HG02973 (cell line): ENCODE measurements around the gene HVCN1.
"Not testable (repeated sequence)": the region's sequence is repeated elsewhere in the genome, so short reads cannot be mapped to it uniquely, and the experiment has no call there.

Source experiments
- ATAC-seq: cut with Tn5 transposase; IDR thresholded peaks from one replicate; pipeline ENCODE4 v1.9.1; 2021; ENCODE audit warnings: moderate library complexity; ENCODE audit not compliant: unreplicated experiment

Gene HVCN1

DNA sequence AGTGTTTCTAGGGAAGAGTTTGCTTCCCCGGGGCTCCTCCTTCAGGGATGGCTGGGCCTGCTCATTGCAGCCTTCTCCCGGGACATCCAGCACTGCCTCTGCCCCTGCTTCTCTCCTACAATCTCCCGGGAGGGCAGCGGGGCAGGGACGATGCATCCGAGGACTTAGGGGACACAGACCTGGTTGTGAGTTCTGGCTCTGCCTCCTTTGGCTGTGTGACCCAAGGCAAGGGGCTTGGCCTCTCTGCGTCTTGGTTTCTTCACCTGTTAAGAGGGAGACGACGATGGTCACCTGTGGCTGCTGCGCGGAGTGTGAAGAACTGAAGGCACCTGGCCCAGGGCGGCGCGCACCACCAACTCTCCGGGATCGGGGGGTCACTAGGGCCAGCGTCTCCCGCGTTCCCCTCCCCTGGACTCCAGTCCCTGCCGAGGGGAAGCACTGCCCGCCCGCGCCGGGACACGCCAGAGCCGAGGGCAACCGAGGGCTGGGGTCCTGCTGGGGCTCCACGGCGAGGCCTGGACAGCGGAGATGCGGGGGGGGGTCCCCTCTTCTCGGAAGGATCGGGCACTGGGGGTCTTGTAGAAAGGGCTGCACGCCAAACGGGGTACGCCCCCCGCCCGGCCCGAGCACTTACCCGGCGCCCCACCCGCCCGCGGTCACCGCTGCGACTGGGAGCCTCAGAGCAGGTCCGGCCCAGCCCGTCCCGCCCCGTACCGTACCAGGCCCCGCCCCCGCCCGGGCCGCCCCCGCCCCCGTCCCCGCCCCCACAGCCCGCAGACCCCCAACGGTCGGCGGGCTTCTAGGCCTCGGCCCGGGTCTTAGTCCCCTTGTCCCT is at the start of gene HVCN1:
Gene HVCN1 (minus strand): TSS at position 670 of the 835 bp plus-strand sequence. CDS start 5,870 bp downstream, outside the sequence.
- ATAC-seq, result peak; percentile 17

- ATAC-seq, result no peak
These were observed 48.6 kb upstream of the HVCN1 start for GRCh38 chr12:110737532-110737931.

DNA sequence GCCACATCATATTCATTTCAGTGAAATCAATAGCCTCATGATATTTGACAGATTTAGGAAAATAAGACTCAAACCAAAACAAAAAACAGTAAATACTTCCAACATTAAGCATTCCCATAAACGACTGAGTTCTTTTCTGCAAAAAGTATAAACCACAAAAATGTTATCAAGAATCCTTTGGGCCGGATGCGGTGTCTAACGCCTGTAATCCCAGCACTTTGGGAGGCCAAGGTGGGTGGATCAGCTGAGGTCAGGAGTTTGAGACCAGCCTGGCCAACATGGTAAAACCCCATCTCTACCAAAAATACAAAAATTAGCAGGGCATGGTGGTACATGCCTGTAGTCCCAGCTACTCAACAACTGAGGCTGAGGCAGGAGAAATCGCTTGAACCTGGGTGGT is 48.1 kb upstream of the HVCN1 start:
- ATAC-seq, result not testable (repeated sequence)

DNA sequence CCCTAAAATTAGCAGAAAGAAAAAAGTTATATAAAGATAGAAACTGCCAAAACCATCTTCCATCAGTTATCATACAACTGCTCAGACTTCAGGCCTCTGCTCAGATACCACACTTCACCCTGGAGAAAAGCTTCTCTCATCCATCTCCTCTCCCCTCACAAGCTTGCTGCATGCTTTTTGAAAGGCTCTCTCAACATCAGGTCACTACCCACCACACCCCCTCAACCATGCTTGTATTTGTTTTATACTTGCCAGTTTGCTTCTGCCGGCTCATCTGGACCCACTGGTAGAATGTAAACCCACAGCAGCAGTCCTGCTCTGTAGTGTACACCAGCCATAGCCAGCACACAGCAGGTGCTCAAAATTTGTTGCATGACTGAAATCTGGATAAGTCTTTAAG is 45.0 kb upstream of the HVCN1 start:
- ATAC-seq, result no peak

- no peak for ATAC-seq
These were observed 44.3 kb upstream of the HVCN1 start for GRCh38 chr12:110733089-110733715.

DNA sequence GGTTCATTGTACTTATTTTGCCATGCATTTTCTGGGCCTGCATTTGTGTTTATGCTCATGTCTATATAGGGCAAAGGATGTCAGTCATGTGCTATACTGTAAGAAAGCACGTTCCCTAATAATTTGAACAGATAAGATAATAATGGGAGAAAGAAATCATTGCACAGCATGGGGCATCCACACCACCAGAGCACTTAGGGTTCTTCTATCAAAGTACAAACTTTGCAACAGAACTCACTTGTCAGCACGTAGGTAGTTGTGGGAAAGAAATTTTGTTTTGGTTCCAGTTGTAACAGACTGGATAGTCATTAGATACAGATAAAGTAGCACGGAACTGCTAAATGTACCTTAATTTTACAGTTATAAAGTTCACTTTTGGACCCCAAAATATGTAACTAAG is 43.7 kb upstream of the HVCN1 start:
- no peak for ATAC-seq

- no peak for ATAC-seq
These were observed 42.6 kb upstream of the HVCN1 start for GRCh38 chr12:110731479-110731878.

- ATAC-seq, result no peak
These were observed 39.7 kb upstream of the HVCN1 start for GRCh38 chr12:110728628-110729027.

DNA sequence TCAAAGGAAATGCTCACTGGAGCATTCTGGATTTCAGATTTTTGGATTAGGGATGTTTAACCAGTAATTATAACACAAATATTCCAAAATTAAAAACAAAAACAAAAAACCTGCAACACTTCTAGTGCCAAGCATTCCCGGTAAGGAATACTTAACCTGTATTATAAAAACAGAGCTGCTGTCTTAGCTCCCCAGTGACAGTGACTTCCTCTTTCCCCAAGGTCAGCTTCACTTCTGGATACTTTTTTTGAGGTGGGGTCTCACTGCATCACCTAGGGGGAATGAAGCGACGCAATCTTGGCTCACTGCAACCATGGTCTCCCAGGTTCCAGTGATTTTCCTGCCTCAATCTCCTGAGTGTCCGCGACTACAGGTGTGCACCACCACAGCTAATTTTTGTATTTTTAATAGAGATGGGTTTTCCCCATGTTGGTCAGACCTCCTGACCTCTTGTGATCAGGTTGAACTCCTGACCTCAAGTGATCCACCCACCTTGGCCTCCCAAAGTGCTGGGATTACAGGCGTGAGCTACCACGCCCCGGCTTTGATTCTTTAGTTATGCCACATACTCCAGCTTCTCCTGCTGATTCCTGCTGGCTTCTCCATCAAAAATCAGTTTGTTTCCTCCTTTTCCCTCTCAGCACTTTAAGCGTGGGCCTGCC is 37.9 kb upstream of the HVCN1 start:
- ATAC-seq, result no peak

- no peak for ATAC-seq
These were observed 37.1 kb upstream of the HVCN1 start for GRCh38 chr12:110726028-110726427.

DNA sequence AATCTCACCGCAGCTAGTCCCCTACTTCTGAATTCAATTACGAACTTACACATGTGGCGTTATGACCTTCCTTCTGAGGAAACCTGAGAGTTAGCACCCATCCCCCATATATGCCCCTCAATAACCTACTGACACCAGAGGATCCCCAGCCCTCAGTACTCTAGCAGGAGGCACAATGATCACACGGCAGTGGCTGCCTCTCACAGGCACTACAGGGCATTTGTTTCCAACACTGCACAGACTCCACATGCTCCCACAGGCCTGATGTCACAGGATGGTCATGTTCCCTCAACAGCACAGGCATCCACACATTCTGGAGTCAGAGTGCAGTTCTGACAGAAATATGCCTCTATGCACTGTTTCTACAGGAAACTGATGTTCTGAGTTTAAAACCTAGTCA is 36.4 kb upstream of the HVCN1 start:
- no peak for ATAC-seq

DNA sequence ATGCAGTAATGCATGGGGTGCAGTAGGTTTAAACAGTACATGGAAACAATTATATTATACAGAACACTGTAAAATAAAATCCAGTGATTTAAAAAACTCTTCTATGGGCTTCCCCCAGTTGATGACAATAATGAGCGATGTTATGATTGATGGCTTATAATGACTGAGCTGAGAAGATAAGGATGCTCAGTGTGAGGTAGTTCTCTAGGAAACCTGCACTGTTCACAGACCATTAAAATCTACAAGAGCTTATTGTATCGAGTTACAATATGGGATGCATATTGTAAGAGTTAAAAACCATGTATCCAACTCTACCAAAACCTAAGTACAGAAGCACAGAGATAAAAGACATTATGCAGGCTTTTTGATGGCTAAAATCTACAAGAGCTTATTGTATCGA is 34.0 kb upstream of the HVCN1 start:
- ATAC-seq, result not testable (repeated sequence)

DNA sequence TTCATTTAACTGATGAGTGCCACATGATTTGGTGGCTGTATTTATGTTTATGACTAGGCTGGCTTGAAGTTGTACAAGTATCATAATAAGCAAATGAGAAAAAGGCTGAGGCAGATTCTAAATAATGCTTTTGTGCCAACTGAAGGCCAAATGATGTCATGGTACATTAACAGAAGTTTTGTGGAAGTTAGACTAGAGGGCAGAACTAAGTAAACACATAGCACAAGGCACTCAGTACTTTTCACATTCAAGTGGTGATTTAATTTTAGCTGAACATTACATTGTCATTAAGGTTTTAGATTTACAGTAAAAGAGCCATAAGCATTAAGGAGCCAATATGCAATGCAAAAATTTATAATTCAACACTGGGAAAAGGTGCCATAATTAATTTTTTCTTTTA is 32.7 kb upstream of the HVCN1 start:
- no peak for ATAC-seq

- no peak for ATAC-seq
These were observed 31.6 kb upstream of the HVCN1 start for GRCh38 chr12:110720516-110720915.

DNA sequence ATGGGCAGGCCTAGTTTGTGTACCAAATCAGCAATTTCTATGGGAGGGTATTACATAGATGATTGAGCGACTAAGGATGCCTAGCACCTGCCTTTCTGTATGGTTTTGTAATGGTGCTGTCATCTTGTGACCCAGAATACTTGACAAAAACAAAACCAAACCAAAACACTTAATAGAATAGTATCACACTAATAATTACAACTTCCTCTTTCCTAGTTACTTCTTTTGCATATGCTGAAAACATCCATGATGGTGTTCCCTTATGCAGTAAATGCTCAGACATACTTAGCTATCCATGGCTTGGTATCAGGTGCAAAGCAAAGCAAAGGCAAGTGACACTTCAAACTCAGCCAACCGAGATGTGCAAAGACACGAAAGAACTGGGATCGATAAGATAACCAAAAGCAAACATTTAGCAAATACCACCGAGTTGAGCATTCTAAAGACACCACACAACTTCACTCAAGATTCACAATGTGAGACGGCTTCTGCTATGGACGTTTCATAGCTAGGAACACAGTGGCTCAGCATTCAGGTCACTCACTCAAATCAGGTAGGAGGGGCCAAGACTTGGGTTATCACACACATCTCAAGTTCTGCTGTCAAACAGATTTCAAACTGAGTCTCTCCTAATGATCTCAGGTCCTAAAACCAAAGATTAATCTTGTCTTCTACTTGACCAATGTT is 29.4 kb upstream of the HVCN1 start:
- ATAC-seq, result no peak

DNA sequence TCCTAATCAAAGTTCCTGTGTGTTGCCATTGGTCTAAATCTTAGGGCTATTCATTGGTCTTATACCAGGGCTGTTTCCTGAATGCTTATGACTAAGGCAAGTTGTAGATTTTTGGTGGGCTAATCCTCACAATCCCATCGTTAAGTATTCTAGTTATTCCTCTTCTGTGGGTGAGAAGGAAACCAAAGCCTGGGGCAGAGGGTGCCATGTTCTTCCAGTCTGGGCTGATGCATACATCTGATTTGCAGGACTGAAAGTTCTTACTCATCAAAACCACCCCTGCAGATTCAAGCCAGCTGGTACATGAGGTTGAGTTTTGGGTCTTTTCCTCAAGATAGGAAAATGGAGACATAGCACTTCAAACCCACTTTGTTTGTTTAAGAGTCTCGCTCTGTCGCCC is 28.1 kb upstream of the HVCN1 start:
- no peak for ATAC-seq

GRCh38 chr12:110708917-110709316 is 20.0 kb upstream of the HVCN1 start:
- ATAC-seq, result no peak

DNA sequence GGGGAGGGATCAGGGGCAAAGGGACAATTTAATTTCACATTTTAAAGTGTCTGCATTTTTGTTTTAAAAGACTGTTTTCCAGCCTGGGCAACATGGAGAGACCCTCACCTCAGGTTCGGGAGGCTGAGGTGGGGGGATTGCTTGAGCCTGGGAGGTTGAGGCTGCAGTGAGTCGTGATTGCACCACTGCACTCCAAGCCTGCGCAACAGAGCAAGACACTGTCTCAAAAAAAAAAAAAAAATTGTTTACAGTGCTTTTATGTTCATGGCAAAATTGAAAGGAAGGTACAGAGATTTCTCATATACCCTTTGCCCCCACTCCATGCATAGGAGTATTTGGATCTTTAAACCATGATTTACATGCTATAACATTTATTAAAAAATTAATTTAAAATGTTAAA is 16.4 kb upstream of the HVCN1 start:
- no peak for ATAC-seq

- ATAC-seq, result no peak
These were observed 15.8 kb upstream of the HVCN1 start for GRCh38 chr12:110704750-110705149.

DNA sequence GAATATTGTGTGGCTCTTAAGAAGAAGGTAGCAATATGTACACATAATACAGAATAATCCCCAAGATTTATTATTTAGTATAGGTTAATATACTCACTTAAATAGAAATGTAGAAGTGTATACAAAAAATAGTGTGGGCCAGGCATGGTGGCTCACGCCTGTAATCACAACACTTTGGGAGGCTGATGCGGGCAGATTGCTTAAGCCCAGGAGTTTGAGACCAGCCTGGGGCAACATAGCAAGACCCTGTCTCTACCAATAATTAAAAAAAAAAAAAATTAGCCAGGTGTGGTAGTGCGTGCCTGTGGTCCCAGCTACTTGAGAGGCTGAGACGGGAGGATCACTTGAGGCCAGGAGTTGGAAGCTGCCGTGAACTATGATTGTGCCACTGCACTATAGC is 15.3 kb upstream of the HVCN1 start:
- ATAC-seq, result no peak

- no peak for ATAC-seq
These were observed 13.2 kb upstream of the HVCN1 start for GRCh38 chr12:110702081-110702480.
